ENCODE data around the gene GFY. TPM values are rescaled to one million over a fixed set of nuclear protein-coding genes. Genes with fewer than 3 reads are reported as not detected.
A peak's percentile ranks its signal among the peaks of the same experiment; 100 is the strongest.

Gene GFY
- total RNA-seq, 2 experiments from 2014 or later: not detected

- DNase-seq: no peak
- peaks cover 7% of the 10 kb centered on the region for H3K27me3 Mint-ChIP-seq
- peaks cover 53% of the 10 kb centered on the region for H3K4me1 Mint-ChIP-seq
- no peak overlapping the region for H3K4me3 Mint-ChIP-seq
- no peaks in the 10 kb centered on the region for H3K9me3 Mint-ChIP-seq
- ChIA-PET CTCF (interaction anchor here (1.2 to 4.8 kb wide), 6 partner anchors 7 to 57 kb away, joined by 3 to 24 read pairs (median 4); no protein-coding TSS in a partner anchor), POLR2A (interaction anchor here (1.0 to 1.3 kb wide), 2 partner anchors 20 to 59 kb away, joined by 3 to 4 read pairs; no protein-coding TSS in a partner anchor)
- peak overlapping the region; percentile 29 for H3K27ac Mint-ChIP-seq
- H3K36me3 Mint-ChIP-seq (ENCODE audit: low read depth): no peaks in the 10 kb centered on the region
These were observed 13.4 kb upstream of the GFY start for GRCh38 chr19:49411681-49412326.

GRCh38 chr19:49413348-49413747, 11.8 kb upstream of the GFY start:
- no peak overlapping the region for H3K4me3 Mint-ChIP-seq
- peaks cover 18% of the 10 kb centered on the region for H3K27me3 Mint-ChIP-seq
- H3K9me3 Mint-ChIP-seq: no peaks in the 10 kb centered on the region
- ChIA-PET CTCF (no interaction called here), POLR2A (interaction anchor here (1.4 kb wide), 1 partner anchor 22 kb away, joined by 4 read pairs; no protein-coding TSS in a partner anchor)
- H3K27ac Mint-ChIP-seq: no peak overlapping the region
- H3K36me3 Mint-ChIP-seq (ENCODE audit: low read depth): no peaks in the 10 kb centered on the region
- DNase-seq: no peak
- H3K4me1 Mint-ChIP-seq: peaks cover 41% of the 10 kb centered on the region

GRCh38 chr19:49414256-49414655, 10.9 kb upstream of the GFY start:
- ChIA-PET CTCF (no interaction called here), POLR2A (interaction anchor here (1.4 kb wide), 1 partner anchor 22 kb away, joined by 4 read pairs; no protein-coding TSS in a partner anchor)
- Mint-ChIP-seq H3K36me3 (ENCODE audit: low read depth) (no peaks in the 10 kb centered on the region), H3K9me3 (no peaks in the 10 kb centered on the region), H3K27me3 (peaks cover 27% of the 10 kb centered on the region), H3K4me3 (no peak overlapping the region), H3K27ac (no peak overlapping the region), H3K4me1 (peaks cover 31% of the 10 kb centered on the region)
- DNase-seq: no peak

GRCh38 chr19:49415102-49415809, 9.9 kb upstream of the GFY start:
- Mint-ChIP-seq H3K36me3 (ENCODE audit: low read depth) (no peaks in the 10 kb centered on the region), H3K27me3 (peaks cover 37% of the 10 kb centered on the region), H3K27ac (no peak overlapping the region), H3K4me1 (peaks cover 23% of the 10 kb centered on the region), H3K4me3 (no peak overlapping the region), H3K9me3 (no peaks in the 10 kb centered on the region)
- no peak for DNase-seq
- POLR2A ChIA-PET: no interaction called here
- CTCF ChIA-PET: interaction anchor here (0.6 kb wide), 1 partner anchor 28 kb away, joined by 3 read pairs; no protein-coding TSS in a partner anchor

GRCh38 chr19:49415810-49416200, 9.4 kb upstream of the GFY start:
- no peak for DNase-seq
- Mint-ChIP-seq H3K9me3 (no peaks in the 10 kb centered on the region), H3K36me3 (ENCODE audit: low read depth) (no peaks in the 10 kb centered on the region), H3K27ac (no peak overlapping the region), H3K4me3 (no peak overlapping the region), H3K27me3 (peaks cover 42% of the 10 kb centered on the region), H3K4me1 (peaks cover 23% of the 10 kb centered on the region)
- CTCF ChIA-PET: no interaction called here
- POLR2A ChIA-PET: no interaction called here

- no peak for DNase-seq
- no peaks in the 10 kb centered on the region for H3K9me3 Mint-ChIP-seq
- no peak overlapping the region for H3K4me3 Mint-ChIP-seq
- H3K27ac Mint-ChIP-seq: no peak overlapping the region
- H3K36me3 Mint-ChIP-seq (ENCODE audit: low read depth): no peaks in the 10 kb centered on the region
- H3K27me3 Mint-ChIP-seq: peaks cover 55% of the 10 kb centered on the region
- ChIA-PET POLR2A (interaction anchor here (0.6 to 4.4 kb wide), 4 partner anchors 8 to 53 kb away, joined by 3 to 18 read pairs (median 4); no protein-coding TSS in a partner anchor), CTCF (no interaction called here)
- peaks cover 21% of the 10 kb centered on the region for H3K4me1 Mint-ChIP-seq
These were observed 8.1 kb upstream of the GFY start for GRCh38 chr19:49417088-49417487.

- no peaks in the 10 kb centered on the region for H3K36me3 Mint-ChIP-seq (ENCODE audit: low read depth)
- no peak for DNase-seq
- H3K27ac Mint-ChIP-seq: no peak overlapping the region
- H3K4me3 Mint-ChIP-seq: no peak overlapping the region
- H3K9me3 Mint-ChIP-seq: no peaks in the 10 kb centered on the region
- ChIA-PET CTCF (interaction anchor here (0.5 to 1.6 kb wide), 3 partner anchors 7 to 27 kb away, joined by 3 to 6 read pairs (median 4); no protein-coding TSS in a partner anchor), POLR2A (interaction anchor here (4.4 kb wide), 1 partner anchor 10 kb away, joined by 18 read pairs; no protein-coding TSS in a partner anchor)
- H3K27me3 Mint-ChIP-seq: peaks cover 65% of the 10 kb centered on the region
- H3K4me1 Mint-ChIP-seq: peaks cover 26% of the 10 kb centered on the region
These were observed 6.7 kb upstream of the GFY start for GRCh38 chr19:49418511-49418910.

GRCh38 chr19:49419173-49419572, 6.0 kb upstream of the GFY start:
- CTCF ChIA-PET: interaction anchor here (0.9 to 1.6 kb wide), 2 partner anchors 8 to 27 kb away, joined by 4 to 6 read pairs; no protein-coding TSS in a partner anchor
- POLR2A ChIA-PET: interaction anchor here (1.1 to 4.4 kb wide), 2 partner anchors 10 to 69 kb away, joined by 3 to 18 read pairs; partner anchors contain the start of gene RPL13A

GRCh38 chr19:49420227-49420626, 5.0 kb upstream of the GFY start:
- POLR2A ChIA-PET: interaction anchor here (1.1 to 4.4 kb wide), 2 partner anchors 11 to 68 kb away, joined by 3 to 18 read pairs; partner anchors contain the start of gene RPL13A
- H3K4me1 Mint-ChIP-seq: peaks cover 34% of the 10 kb centered on the region
- H3K27ac Mint-ChIP-seq: no peak overlapping the region
- H3K36me3 Mint-ChIP-seq (ENCODE audit: low read depth): no peaks in the 10 kb centered on the region
- CTCF ChIA-PET: no interaction called here
- peaks cover 80% of the 10 kb centered on the region for H3K27me3 Mint-ChIP-seq
- no peak overlapping the region for H3K4me3 Mint-ChIP-seq
- DNase-seq: no peak
- no peaks in the 10 kb centered on the region for H3K9me3 Mint-ChIP-seq

More at GRCh38 chr19:49419173-49419572, 6.0 kb upstream of the GFY start:
- Mint-ChIP-seq H3K36me3 (ENCODE audit: low read depth) (no peaks in the 10 kb centered on the region), H3K27ac (no peak overlapping the region), H3K9me3 (no peaks in the 10 kb centered on the region), H3K4me3 (no peak overlapping the region), H3K4me1 (peaks cover 32% of the 10 kb centered on the region), H3K27me3 (peaks cover 72% of the 10 kb centered on the region)
- no peak for DNase-seq

- CTCF ChIA-PET: interaction anchor here (1.2 to 1.8 kb wide), 2 partner anchors 9 to 29 kb away, joined by 6 to 11 read pairs; no protein-coding TSS in a partner anchor
- H3K9me3 Mint-ChIP-seq: no peaks in the 10 kb centered on the region
- H3K27me3 Mint-ChIP-seq: peaks cover 87% of the 10 kb centered on the region
- peak; percentile 62 for DNase-seq
- no peaks in the 10 kb centered on the region for H3K36me3 Mint-ChIP-seq (ENCODE audit: low read depth)
- POLR2A ChIA-PET: interaction anchor here (1.4 to 4.4 kb wide), 3 partner anchors 12 to 52 kb away, joined by 4 to 18 read pairs (median 6); no protein-coding TSS in a partner anchor
- H3K4me3 Mint-ChIP-seq: peak overlapping the region; percentile 41
- H3K4me1 Mint-ChIP-seq: peaks cover 34% of the 10 kb centered on the region
- no peak overlapping the region for H3K27ac Mint-ChIP-seq
These were observed 3.9 kb upstream of the GFY start for GRCh38 chr19:49421039-49421877.

- ChIA-PET CTCF (interaction anchor here (1.0 to 1.8 kb wide), 4 partner anchors 10 to 52 kb away, joined by 3 to 11 read pairs (median 4); no protein-coding TSS in a partner anchor), POLR2A (interaction anchor here (1.0 to 1.8 kb wide), 3 partner anchors 12 to 51 kb away, joined by 4 to 6 read pairs (median 4); partner anchors contain the start of gene SLC17A7)
- H3K27me3 Mint-ChIP-seq: peaks cover 90% of the 10 kb centered on the region
These were observed 3.3 kb upstream of the GFY start for GRCh38 chr19:49421878-49422202.

GRCh38 chr19:49422407-49423070, 2.6 kb upstream of the GFY start:
- Mint-ChIP-seq H3K27ac (peak overlapping the region; percentile 13), H3K36me3 (ENCODE audit: low read depth) (no peaks in the 10 kb centered on the region), H3K4me1 (peaks cover 44% of the 10 kb centered on the region), H3K27me3 (peaks cover 91% of the 10 kb centered on the region), H3K4me3 (peak overlapping the region; percentile 71), H3K9me3 (no peaks in the 10 kb centered on the region)
- CTCF ChIA-PET: interaction anchor here (1.0 to 1.8 kb wide), 4 partner anchors 11 to 51 kb away, joined by 3 to 11 read pairs (median 4); no protein-coding TSS in a partner anchor
- POLR2A ChIA-PET: interaction anchor here (1.0 to 1.8 kb wide), 3 partner anchors 13 to 50 kb away, joined by 4 to 6 read pairs (median 4); partner anchors contain the start of gene SLC17A7
- peak; percentile 81 for DNase-seq

More at GRCh38 chr19:49421878-49422202, 3.3 kb upstream of the GFY start:
- H3K36me3 Mint-ChIP-seq (ENCODE audit: low read depth): no peaks in the 10 kb centered on the region
- peak overlapping the region; percentile 41 for H3K4me3 Mint-ChIP-seq
- H3K27ac Mint-ChIP-seq: no peak overlapping the region
- H3K9me3 Mint-ChIP-seq: no peaks in the 10 kb centered on the region
- no peak for DNase-seq
- peaks cover 38% of the 10 kb centered on the region for H3K4me1 Mint-ChIP-seq
